Inferior parietal cortex (tissue), 1 donor: Measurements from ENCODE around the gene PIR.

ENCODE experiments used
- DNase-seq: peaks from one replicate; pipeline ENCODE4 v3.0.0-alpha.2; 2016; ENCODE audit errors: extremely low spot score

The PIR gene

GRCh38 chrX:15418041-15418706 is 75.0 kb downstream of the PIR start:
- DNase-seq: no peak

DNA sequence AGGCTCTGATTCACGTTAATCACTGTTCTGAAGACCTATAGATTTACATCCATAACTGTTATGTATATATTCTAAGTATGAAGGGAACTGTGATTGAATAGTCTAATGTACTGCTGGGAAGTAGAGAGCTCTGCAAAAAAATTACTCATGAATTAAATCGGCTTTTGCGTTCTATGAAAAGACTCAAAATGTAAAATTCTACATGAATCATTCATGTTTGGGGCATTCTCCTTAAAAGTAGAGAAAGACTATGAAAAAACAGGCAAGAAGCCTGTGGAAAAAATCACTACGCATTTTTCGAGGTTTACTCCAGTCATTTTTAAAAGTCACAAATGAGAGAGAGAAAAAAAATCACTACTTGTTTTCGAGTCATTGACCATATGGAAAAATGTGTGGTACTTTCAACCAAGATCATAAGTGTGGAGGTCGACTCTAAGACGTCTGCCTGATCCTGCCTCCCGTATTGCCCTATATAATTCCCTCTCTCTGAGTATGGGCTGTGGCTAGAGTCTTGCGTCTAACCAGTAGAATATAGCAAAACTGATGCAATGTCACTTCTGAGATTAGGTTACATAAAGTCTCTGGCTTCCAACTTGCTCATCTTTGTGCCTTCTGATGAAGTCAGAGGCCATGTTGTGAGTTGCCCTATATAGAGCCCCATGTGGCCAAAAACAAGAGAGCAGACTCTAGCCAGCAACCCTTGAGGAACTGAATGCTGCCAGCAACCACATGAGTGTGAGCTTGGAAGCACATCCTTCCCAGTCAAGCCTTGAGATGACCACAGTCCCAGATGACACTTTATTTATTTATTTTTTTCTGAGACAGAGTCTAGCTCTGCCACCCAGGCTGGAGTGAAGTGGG is 76.8 kb downstream of the PIR start:
- no peak for DNase-seq

DNA sequence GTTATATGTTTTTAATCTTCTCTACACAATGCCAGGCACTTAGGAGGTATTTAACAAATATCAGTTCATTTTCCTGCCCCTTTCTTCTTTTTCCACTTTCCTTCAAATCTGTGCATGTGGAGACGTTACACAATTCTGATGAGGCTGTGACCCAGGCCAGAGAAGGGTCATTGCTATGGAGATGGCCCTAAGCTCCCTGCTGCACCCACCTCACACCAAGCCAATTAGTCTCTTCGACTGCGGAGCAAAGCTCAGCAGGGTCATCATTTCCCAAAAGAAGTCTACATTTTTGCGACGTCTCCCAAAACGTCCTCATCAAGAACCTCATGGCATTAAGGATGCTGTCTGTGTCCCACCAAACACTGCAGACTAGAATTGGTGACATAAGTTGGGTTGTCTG is 80.0 kb downstream of the PIR start:
- DNase-seq: no peak

DNA sequence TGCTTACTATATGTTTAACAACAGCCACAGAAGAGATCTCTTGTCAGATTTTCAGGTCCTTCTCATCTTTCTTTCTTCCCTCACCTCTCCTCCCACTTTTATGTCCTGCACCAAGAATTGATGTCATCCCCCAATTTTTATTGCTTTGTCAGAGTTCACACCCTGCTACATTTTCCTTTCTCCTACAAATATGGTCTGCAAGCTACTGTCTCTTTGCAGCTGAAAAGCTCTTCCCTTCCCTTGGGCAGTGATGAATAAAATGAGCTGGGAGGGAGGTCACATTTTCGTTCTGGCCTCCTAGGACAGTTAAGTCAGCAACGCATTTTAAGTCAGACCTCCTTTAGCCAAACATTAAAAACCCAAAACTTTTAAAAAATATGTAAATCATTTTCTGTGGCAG is 82.2 kb downstream of the PIR start:
- DNase-seq: no peak

GRCh38 chrX:15410430-15410829 is 82.7 kb downstream of the PIR start:
- DNase-seq: no peak

DNA sequence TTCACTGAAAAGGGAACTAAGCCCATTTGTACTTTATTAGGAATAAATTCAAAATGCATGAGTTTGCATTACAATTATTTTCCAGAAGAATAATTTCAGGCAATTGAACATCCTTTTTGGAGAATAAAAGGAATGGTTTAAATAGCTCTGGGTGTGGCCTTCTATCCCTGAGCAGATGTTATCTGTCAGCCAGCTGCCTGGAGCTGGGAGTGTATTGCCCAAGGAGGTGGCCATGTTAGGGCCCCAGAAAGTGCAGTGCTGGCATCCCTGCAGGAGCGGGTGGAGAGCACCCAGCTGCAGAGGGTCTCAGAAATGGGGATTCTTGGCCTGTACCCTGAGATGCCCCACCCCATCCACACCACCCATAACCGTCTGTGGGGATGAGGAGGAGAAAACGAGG is 87.3 kb downstream of the PIR start:
- DNase-seq: no peak

DNA sequence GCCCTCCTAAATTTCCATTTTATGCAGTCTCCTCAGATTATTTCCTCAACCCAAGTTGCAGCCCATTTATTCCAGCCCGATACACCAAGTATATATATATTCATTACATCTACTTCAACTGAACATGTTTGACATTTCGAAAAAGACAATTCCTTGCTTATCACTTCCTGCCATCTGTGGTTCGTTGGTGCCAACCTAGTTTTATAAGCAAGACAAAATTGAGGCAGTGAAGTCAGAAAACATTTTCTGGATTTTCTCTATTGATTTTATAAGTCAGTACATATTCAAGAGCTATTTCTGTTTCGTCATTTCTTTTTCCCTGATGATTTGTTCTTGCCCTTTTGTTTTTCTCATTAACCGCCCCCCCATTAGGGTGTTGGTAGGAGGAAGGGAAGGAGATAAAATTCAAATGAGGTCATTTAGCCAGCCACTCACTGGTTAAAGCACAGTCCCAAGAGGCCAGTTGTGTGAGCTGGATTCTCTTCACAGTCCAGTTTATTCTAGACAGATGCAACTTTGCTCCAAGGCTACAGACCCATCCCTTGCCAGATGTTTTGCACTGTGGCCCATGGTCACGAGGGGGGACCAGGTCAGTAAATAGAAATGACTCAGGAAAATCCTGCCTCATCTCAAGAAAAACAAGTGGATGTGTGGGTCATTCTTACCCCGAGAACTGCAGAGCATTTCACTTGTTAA is 88.6 kb downstream of the PIR start:
- no peak for DNase-seq

- no peak for DNase-seq
Observed at GRCh38 chrX:15401378-15401777, 91.8 kb downstream of the PIR start.

GRCh38 chrX:15399962-15400391 is 93.2 kb downstream of the PIR start:
- DNase-seq: no peak

GRCh38 chrX:15398874-15399273 is 94.3 kb downstream of the PIR start:
- no peak for DNase-seq

DNA sequence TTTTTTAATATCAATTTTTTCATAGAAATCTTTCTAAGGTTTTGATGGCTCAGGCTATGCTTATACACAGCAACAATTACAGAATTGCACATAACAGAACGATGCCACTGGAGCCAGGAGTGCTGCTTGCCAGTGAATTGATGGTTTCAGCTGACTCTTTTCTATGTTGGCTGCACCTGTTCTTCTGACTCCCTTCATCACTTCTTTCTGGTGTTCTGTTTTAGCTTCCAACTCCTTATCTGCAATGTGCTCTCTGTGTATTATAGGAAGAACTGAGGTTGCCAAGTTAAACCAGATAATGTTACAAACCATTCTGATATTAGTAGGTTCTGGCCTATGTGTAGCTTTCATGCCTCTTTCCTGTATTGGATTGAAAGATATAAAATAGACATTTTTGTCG is 97.3 kb downstream of the PIR start:
- DNase-seq: no peak

DNA sequence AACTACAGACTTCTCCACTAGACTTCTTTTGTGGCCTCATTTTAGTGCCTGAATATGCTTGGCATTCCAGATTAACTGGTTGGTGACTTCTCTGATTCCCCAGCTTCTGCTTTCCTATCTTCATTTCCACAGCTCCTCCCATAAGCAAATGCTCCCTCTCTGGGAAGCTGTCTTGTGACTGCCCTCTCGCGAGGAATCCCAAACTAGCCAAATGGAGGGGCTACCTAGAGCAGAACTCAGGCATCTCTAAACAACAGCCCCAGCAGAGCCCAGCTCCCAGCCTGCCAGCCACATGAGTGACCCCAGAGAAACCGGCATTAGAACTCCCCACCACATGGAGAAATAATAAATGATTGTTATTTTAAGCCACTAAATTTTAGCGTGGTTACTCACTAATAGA is 101.3 kb downstream of the PIR start:
- DNase-seq: no peak

DNA sequence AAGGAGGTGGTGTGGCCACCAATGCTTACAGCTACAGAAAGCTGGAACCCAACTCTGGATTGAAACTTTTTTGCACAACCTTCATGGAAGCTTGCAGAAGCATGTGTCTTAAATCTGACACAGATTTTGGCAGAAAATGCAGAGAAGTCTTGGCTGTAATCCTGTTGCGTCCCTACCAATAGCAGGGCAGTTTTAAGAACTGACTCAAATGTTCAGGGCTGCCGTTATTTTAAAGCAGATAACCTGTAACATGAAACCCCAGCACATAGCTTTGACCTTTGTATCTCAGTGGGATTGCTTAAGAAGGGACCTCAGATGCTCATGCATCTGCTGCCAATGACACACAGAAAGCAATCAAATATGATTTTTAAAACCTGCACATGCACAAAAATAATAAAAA is 108.8 kb downstream of the PIR start, which contains the start of gene VEGFD:
TSS of gene VEGFD (minus strand) at position 110 of the 400 bp plus-strand sequence. CDS start 467 bp downstream, outside the sequence.
- no peak for DNase-seq

- no peak for DNase-seq
Observed at GRCh38 chrX:15382813-15383212, 110.3 kb downstream of the PIR start.

- DNase-seq: no peak
Observed at GRCh38 chrX:15376956-15377355, 116.2 kb downstream of the PIR start.

DNA sequence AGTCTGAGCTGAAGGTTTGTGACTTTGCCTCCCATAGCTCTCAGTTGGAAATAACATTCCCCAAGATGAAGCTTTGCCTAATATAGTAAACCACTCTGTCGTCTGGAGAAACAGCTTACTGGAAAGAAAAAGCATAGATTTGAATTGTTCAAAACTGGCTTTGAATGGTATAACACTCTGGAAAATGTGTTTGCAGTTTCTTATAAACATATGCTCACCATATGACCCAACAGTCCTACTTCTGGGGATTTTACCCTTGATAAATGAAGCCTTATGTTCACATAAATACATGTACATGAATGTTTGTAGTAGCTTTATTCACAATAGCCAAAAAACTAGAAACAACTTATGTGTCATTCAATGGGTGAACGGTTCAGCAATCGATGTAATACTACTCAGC is 119.2 kb downstream of the PIR start:
- no peak for DNase-seq

DNA sequence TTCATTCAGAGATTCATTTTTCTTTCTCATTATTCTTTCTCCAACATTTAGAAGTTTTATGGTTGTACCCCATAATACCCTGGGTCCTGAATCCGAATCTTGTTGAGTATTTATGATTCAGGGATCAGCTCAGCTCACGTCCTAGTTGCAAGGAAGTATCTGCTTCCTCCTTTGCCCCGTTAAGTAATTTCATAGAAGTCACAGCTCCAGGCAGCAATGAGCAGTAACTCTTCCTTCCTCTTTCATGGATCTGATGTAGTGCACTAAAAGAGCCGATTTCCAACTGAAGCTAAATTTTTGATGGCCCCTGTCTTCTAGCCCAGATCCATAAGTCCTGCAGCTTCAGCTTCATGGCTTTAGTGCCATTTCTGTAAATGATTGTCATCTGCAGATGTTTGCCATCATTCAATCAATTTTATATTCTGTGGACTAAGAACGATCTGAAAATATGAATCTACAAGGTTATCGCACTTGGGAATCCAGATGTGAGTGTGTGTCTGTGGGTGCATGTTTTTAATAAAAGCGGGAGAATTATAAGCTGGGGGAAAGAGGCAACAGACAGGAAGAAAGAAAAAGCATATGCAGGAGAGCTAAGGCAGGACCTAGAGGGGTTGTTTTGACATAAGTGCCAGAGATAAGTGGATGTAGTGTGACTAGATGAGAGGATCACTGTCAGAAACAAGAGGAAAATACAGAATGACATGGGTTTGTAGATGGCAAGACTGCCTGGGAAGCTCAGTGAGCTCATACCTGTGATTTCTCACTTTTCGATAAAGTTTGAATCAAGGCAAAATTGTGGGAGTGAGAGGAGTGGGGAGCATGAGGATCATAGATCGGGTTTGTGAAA is 126.4 kb downstream of the PIR start:
- DNase-seq: no peak

DNA sequence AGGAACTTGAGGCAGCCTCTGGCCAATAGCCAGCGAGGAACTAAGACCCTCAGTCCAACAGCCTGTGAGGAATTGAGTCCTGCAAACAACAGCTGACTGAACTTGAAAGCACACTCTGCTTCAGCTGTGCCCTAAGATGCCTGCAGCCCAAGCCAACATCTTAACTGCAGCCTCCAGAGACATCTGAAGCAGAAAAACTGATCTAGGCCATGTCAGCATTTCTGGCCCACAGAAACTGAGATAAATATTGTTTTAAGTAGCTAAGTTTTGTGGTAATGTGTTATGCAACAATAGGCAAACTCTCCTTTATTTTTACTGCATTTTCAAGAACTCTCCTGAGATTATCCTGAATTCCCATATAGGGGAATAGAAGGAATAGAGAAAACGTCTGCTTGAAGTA is 133.4 kb downstream of the PIR start:
- DNase-seq: no peak

DNA sequence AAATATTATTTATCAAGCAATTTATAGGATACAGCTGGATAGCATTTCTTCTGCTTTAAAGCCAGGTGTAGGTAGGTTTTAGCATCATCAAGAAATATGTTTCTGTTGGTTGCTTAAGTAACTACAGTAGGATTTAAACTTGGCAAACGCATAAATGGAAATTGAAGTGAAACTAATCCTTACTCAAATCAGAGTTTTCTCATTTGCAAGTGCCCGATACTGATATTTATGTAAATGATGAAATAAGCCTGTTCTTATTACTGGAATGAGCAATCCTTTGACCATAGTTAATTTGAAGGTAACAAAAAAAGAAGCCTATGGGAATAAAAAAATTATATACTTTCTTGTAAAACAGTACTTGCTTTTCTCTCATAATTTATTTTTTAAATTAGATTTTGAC is 134.6 kb downstream of the PIR start:
- DNase-seq: no peak

DNA sequence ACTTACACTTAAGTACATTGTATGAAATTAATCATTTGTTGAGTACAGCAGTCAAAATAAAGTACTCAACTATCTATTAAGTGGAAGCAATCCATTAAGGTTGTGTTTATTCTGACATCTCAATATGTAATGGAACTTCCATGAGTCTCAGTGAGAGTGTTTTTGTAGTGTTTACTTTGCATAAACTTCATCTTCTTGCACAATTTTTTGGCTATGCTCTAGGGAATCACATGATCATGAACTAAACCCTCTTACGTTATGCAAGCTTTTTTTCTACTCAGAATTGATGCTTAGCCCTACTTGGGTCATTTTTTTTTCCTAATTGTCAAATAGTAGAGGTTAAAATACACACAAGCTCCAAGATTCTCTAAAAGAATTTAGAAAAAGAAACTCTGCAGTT is 136.7 kb downstream of the PIR start:
- DNase-seq: no peak

DNA sequence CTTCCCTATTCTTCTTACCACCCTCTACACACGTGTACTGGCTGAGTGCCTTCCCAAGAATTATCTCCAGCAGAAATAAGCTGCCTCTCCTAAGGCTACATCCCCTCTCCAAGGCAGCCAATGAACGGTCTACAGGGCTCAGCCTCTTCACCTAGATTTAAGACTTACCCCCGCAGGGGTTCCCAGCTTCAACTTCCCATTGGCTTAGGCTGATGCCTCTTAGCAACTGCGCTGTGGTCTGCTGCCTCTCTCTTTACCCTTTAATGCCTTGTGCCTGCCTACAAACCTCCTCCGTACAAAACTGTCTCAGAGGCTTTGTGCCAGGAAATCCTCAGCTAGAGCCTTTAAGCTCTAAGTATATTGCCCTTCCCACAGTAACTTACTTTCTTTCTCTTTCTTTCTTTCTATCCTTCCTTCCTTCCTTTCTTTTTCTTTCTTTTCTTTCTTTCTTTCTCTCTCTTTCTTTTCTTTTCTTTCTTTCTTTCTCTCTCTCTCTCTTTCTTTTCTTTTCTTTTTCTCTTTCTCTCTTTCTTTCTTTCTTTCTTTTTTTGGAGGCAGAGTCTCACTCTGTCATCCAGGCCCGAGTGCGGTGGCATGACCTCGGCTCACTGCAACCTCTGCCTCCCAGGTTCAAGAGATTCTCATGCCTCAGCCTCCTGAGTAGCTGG is 142.7 kb downstream of the PIR start:
- no peak for DNase-seq
